Natural killer cell treated with Interleukin-12 subunit alpha and Interleukin-12 subunit beta and Interleukin-15 and Interleukin-18, amount 100 ng/mL, for 72 hours (primary cell): ENCODE data around the gene SSBP1. TPM values are rescaled to one million over a fixed set of nuclear protein-coding genes. Genes with fewer than 3 reads are reported as not detected.
"Not testable (repeated sequence)": the region's sequence is repeated elsewhere in the genome, so short reads cannot be mapped to it uniquely, and the experiment has no call there.

Source experiments
- ATAC-seq, 2 donors: fragments of 150-1000 bp; cut with Tn5 transposase in 1 of 2; sonication (Bioruptor Pico), chemical (Tn5 transposase) in 1 of 2; 2 replicates each; pipeline ENCODE4 v1.10.0; 2021
- DNase-seq: peaks from one replicate; pipeline ENCODE4 v3.0.0; 2022; ENCODE audit warnings: low spot score
- H3K27ac Mint-ChIP-seq, 2 donors: 1 replicate in 1 of 2; 2 replicates in 1 of 2; pipeline ENCODE4 v1.8.0; 2022; ENCODE audit warnings: mixed read lengths in 2 of 2, mild to moderate bottlenecking in 1 of 2, moderate library complexity in 1 of 2
- H3K27me3 Mint-ChIP-seq, 2 donors: 1 replicate in 1 of 2; 2 replicates in 1 of 2; pipeline ENCODE4 v1.8.0; 2022; ENCODE audit warnings: mixed read lengths in 2 of 2
- H3K36me3 Mint-ChIP-seq: one replicate; pipeline ENCODE4 v1.8.0; 2022; ENCODE audit warnings: mixed read lengths
- H3K4me1 Mint-ChIP-seq, 2 donors: 1 replicate in 1 of 2; 2 replicates in 1 of 2; pipeline ENCODE4 v1.8.0; 2022; ENCODE audit warnings: low read depth in 2 of 2, mixed read lengths in 2 of 2, mild to moderate bottlenecking in 1 of 2
- H3K4me3 Mint-ChIP-seq: one replicate; pipeline ENCODE4 v1.8.0; 2022; ENCODE audit warnings: mixed read lengths
- H3K9me3 Mint-ChIP-seq: 2 replicates; pipeline ENCODE4 v1.8.0; 2022; ENCODE audit warnings: mixed read lengths
- total RNA-seq, 2 donors: library from RNA; stranded (reverse); gene quantifications; one replicate each; pipeline ENCODE4 v1.2.3, GENCODE V29; 2022

SSBP1 gene
- total RNA-seq, 2 donors from 2014 or later = 163 to 208 TPM

DNA sequence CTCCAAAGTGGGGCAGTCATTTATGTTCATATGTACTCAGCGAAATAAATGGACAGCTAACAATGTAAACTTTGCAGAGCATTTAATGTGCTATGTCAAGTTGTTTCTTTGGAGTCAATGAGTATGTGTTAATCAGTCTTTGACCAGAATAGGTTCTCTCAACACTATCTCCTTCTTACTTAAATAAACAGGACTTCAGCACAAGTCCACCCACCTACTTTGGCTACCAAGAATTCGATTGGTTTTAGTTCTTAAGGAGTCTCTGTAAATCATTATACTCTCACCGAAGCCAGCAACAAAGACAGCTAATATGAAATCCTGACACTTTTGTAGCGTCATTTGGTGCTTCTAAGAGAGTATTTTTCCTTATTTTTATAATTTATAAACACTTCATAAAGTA is 23.1 kb upstream of the SSBP1 start:
- ATAC-seq (no peak), DNase-seq (no peak)
- H3K4me1 Mint-ChIP-seq = peaks cover 23 to 28% of the 10 kb centered on the region in 2 donors
- H3K27ac Mint-ChIP-seq = no peak overlapping the region
- no peaks in the 10 kb centered on the region for H3K27me3 Mint-ChIP-seq
- peaks cover 9% of the 10 kb centered on the region for H3K36me3 Mint-ChIP-seq
- H3K9me3 Mint-ChIP-seq = no peaks in the 10 kb centered on the region
- no peak overlapping the region for H3K4me3 Mint-ChIP-seq

DNA sequence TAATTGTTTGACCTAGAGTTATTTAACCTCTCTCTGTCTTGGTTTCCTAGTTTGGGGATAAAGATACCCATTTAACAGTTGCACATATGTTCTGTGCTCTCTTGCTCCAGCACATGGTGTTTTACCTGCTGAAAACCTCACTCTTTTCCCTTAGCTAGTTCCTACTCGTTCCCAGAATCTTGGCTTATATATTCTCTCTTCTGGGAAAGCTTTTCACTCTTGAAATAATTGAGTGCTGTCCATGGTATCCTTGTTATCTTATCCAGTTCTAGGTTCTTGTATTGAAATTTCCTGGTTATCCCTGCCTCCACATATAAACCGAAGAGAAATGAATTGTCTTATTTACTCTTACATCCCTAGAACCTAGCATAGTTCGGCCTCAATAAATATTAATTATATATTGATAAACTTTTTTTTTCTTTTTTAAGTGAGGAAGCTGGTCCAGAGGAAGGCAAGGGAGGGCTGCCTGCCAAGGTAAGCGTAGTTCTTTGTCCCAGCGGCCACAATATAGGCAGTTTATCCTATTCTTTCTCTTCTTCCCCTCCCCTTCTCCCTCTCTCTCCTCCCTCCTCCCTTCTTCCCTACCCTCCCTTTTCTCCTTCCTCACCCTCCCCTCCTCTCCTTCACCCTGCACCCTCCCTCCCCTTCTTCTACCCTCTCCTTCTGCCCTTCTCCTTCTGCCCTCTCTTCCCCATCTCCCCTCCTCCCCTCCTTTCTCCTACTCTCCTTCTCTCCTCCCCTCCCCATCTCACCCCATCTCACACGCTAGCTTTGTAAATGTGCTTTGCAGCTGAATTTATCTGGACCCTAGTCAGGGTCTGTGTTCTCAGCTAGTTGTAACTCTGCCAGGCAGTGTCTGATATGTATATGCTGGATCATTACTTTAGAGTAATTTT is 22.1 kb upstream of the SSBP1 start:
- Mint-ChIP-seq H3K27ac (no peak overlapping the region), H3K9me3 (no peaks in the 10 kb centered on the region), H3K36me3 (peaks cover 1% of the 10 kb centered on the region), H3K27me3 (no peaks in the 10 kb centered on the region), H3K4me1 (peaks cover 15 to 18% of the 10 kb centered on the region in 2 donors), H3K4me3 (no peak overlapping the region)
- no peak for DNase-seq
- ATAC-seq = no peak

DNA sequence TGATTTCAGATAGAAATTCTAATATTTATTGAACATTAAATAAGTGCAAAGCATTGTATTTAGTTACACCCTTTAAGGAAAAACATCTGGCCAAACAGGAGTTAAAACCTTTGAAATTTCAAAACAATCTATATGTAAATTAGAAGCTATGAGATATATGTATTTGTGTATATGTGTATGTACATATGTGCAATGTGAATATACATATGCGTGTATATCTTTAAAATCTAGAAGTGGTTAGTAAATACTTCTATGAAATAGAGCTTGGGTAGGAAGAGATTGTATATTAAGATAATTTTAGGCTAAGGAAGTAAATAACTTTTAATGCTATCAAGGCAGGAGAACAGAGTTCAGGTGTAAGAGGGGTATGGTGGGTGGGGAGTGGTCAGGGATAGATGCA is 20.7 kb upstream of the SSBP1 start:
- Mint-ChIP-seq H3K9me3 (no peaks in the 10 kb centered on the region), H3K27me3 (no peaks in the 10 kb centered on the region), H3K27ac (no peak overlapping the region), H3K4me1 (peaks cover 2 to 3% of the 10 kb centered on the region in 2 donors), H3K4me3 (no peak overlapping the region), H3K36me3 (no peaks in the 10 kb centered on the region)
- DNase-seq = no peak
- no peak for ATAC-seq

GRCh38 chr7:141722529-141722928 is 15.6 kb upstream of the SSBP1 start:
- DNase-seq (no peak), ATAC-seq (no peak)
- Mint-ChIP-seq H3K36me3 (no peaks in the 10 kb centered on the region), H3K27me3 (no peaks in the 10 kb centered on the region), H3K9me3 (no peaks in the 10 kb centered on the region), H3K4me1 (no peaks in the 10 kb centered on the region), H3K27ac (no peak overlapping the region), H3K4me3 (no peak overlapping the region)

GRCh38 chr7:141729020-141729419 is 9.1 kb upstream of the SSBP1 start:
- DNase-seq (no peak), ATAC-seq (no peak)
- H3K27ac Mint-ChIP-seq = no peak overlapping the region
- no peak overlapping the region for H3K4me3 Mint-ChIP-seq
- H3K27me3 Mint-ChIP-seq = no peaks in the 10 kb centered on the region
- no peaks in the 10 kb centered on the region for H3K36me3 Mint-ChIP-seq
- no peaks in the 10 kb centered on the region for H3K4me1 Mint-ChIP-seq
- no peaks in the 10 kb centered on the region for H3K9me3 Mint-ChIP-seq

DNA sequence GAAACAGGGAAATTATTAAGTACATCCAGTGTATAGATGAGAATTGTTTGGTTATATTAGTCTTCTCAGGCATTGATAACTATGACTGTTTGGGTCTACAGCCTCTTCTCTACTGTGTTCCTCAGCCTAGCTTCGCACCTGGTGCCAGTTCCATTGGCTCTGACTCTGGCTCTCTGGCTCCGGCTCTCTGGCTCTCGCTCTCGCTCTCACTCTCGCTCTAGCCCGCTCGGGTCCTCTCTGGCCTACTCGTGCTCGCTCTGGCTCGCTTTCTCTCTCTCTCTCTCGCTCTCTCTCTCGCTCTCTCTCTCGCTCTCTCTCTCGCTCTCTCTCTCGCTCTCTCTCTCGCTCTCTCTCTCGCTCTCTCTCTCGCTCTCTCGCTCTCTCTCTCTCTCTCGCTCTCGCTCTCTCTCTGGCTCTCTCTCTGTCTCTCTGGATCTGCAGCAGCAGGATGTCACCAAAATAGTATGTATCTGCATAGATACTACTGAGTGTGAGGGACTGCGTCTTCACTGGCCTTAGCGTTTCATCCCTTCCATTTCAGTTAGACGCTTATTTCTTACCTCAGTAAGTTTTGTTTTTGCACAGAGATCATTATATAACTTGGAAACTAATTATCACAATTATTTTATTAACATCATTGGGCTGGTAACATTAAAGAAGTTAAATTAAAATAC is 6.5 kb upstream of the SSBP1 start:
- no peak overlapping the region for H3K27ac Mint-ChIP-seq
- no peaks in the 10 kb centered on the region for H3K9me3 Mint-ChIP-seq
- H3K36me3 Mint-ChIP-seq = no peaks in the 10 kb centered on the region
- no peak overlapping the region for H3K4me3 Mint-ChIP-seq
- H3K27me3 Mint-ChIP-seq = no peaks in the 10 kb centered on the region
- H3K4me1 Mint-ChIP-seq = peaks cover 0 to under 1% of the 10 kb centered on the region in 2 donors
- ATAC-seq (no peak), DNase-seq (no peak)

GRCh38 chr7:141737118-141737835 is 881 bp upstream of the SSBP1 start:
- peak overlapping the region; percentile 97 for H3K4me3 Mint-ChIP-seq
- ATAC-seq = no peak
- H3K4me1 Mint-ChIP-seq = peaks cover 28 to 42% of the 10 kb centered on the region in 2 donors
- peaks cover 22% of the 10 kb centered on the region for H3K36me3 Mint-ChIP-seq
- DNase-seq = no peak
- H3K27me3 Mint-ChIP-seq = no peaks in the 10 kb centered on the region
- peak overlapping the region; percentile 89 to 98 for H3K27ac Mint-ChIP-seq
- H3K9me3 Mint-ChIP-seq = no peaks in the 10 kb centered on the region

GRCh38 chr7:141738592-141739013 is 445 bp downstream of the SSBP1 start:
- Mint-ChIP-seq H3K9me3 (no peaks in the 10 kb centered on the region), H3K27ac (peak overlapping the region; percentile 89 to 98), H3K4me3 (peak overlapping the region; percentile 97), H3K36me3 (peaks cover 34% of the 10 kb centered on the region), H3K4me1 (peaks cover 29 to 43% of the 10 kb centered on the region in 2 donors), H3K27me3 (no peaks in the 10 kb centered on the region)
- DNase-seq = no peak
- ATAC-seq = no peak

GRCh38 chr7:141739250-141739649 is 1.1 kb downstream of the SSBP1 start:
- ATAC-seq = no peak
- H3K4me1 Mint-ChIP-seq = peaks cover 29 to 48% of the 10 kb centered on the region in 2 donors
- DNase-seq = no peak
- H3K27ac Mint-ChIP-seq = peak overlapping the region; percentile 89 to 98
- no peaks in the 10 kb centered on the region for H3K27me3 Mint-ChIP-seq
- H3K4me3 Mint-ChIP-seq = peak overlapping the region; percentile 97
- H3K36me3 Mint-ChIP-seq = peaks cover 40% of the 10 kb centered on the region
- H3K9me3 Mint-ChIP-seq = no peaks in the 10 kb centered on the region

DNA sequence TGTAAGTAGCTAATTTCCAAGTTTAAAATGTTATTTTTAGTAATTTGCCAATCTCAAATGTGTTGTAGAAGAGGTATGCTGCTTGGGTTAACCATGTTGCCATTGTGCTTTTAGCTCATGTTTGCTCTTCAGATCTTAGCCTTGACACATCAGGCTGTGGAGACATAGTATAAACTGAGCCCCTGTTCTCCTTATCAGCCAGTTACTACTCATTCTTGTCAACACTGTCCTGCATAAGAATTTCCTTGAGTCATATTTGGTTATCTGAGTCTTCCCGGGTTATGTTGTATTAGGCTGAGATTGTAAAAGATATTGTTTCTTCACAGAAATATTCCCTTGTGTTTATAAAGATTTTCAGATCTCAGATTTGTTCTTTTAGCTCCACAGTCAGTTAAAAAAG is 4.1 kb downstream of the SSBP1 start:
- peaks cover 41% of the 10 kb centered on the region for H3K36me3 Mint-ChIP-seq
- H3K27me3 Mint-ChIP-seq = no peaks in the 10 kb centered on the region
- H3K9me3 Mint-ChIP-seq = no peaks in the 10 kb centered on the region
- H3K4me3 Mint-ChIP-seq = no peak overlapping the region
- H3K27ac Mint-ChIP-seq = no peak overlapping the region
- peaks cover 29 to 42% of the 10 kb centered on the region in 2 donors for H3K4me1 Mint-ChIP-seq
- ATAC-seq (no peak), DNase-seq (no peak)

GRCh38 chr7:141744131-141744530 is 6.0 kb downstream of the SSBP1 start:
- DNase-seq (no peak), ATAC-seq (no peak)
- Mint-ChIP-seq H3K27ac (peak overlapping the region in 1 of 2 donors; percentile 29), H3K4me3 (no peak overlapping the region), H3K36me3 (peaks cover 35% of the 10 kb centered on the region), H3K9me3 (no peaks in the 10 kb centered on the region), H3K27me3 (no peaks in the 10 kb centered on the region), H3K4me1 (peaks cover 16 to 26% of the 10 kb centered on the region in 2 donors)

DNA sequence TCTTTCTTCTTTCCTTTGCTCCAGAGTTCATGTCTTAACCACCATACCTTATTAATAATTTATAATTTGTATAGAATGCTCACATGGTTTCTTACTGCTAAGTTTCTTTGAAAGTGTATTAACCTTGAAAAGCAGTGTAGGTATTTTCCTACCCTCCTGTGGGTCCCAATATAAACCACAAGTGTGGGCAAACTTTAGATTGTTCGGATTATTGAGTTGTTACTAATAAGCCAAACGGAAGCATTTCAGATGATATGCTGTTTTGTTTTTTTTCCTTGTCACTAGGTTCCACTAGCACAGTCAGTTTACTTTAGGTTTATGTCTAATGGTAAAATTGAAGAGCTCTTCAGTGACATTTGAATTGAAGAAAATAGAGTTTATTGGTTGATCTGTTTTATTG is 10.2 kb downstream of the SSBP1 start:
- H3K9me3 Mint-ChIP-seq = peaks cover 10% of the 10 kb centered on the region
- DNase-seq (no peak), ATAC-seq (no peak)
- peaks cover 47% of the 10 kb centered on the region for H3K36me3 Mint-ChIP-seq
- no peak overlapping the region for H3K4me3 Mint-ChIP-seq
- no peaks in the 10 kb centered on the region for H3K27me3 Mint-ChIP-seq
- H3K27ac Mint-ChIP-seq = no peak overlapping the region
- peaks cover 0 to 5% of the 10 kb centered on the region in 2 donors for H3K4me1 Mint-ChIP-seq

GRCh38 chr7:141751904-141752303 is 13.7 kb downstream of the SSBP1 start:
- DNase-seq, H3K4me1 Mint-ChIP-seq, H3K27me3 Mint-ChIP-seq, H3K4me3 Mint-ChIP-seq, H3K27ac Mint-ChIP-seq, ATAC-seq: not testable (repeated sequence)
- Mint-ChIP-seq H3K9me3 (peaks cover 10% of the 10 kb centered on the region), H3K36me3 (peaks cover 56% of the 10 kb centered on the region)

DNA sequence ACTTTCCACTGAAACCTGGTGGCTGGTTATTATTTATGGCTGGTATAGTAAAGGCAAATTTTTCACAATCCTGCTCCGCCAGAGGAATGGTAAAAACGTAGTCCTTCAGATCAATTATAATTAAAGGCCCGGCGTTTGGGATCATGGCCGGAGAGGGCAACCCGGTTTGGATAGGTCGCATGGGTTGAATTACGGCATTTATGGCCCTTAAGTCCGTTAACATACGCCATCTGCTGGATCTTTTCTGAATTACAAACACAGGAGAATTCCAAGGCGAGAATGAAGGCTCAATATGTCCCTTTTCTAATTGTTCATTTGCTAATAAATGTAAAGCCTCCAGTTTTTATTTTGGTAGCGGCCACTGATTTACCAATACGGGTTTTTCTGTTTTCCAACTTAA is 14.5 kb downstream of the SSBP1 start:
- peaks cover 10% of the 10 kb centered on the region for H3K9me3 Mint-ChIP-seq
- H3K27ac Mint-ChIP-seq = no peak overlapping the region
- H3K27me3 Mint-ChIP-seq = no peaks in the 10 kb centered on the region
- H3K4me1 Mint-ChIP-seq = peaks cover 0 to 4% of the 10 kb centered on the region in 2 donors
- no peak overlapping the region for H3K4me3 Mint-ChIP-seq
- H3K36me3 Mint-ChIP-seq = peaks cover 56% of the 10 kb centered on the region
- DNase-seq (no peak), ATAC-seq (no peak)
